Left lobe of liver (tissue), 2 donors: ENCODE data around the gene DNASE1. TPM values are rescaled to one million over a fixed set of nuclear protein-coding genes. Genes with fewer than 3 reads are reported as not detected.
A peak's percentile ranks its signal among the peaks of the same experiment; 100 is the strongest.
"Not testable (repeated sequence)": the region's sequence is repeated elsewhere in the genome, so short reads cannot be mapped to it uniquely, and the experiment has no call there.

Source experiments
- ATAC-seq: fragments of 200-7000 bp; cut with Tn5 transposase; one replicate; pipeline ENCODE4 v1.9.1; 2020; ENCODE audit warnings: mild to moderate bottlenecking, moderate library complexity
- DNase-seq: peaks from one replicate; pipeline ENCODE4 v3.0.0-alpha.2; 2020; ENCODE audit warnings: low spot score
- total RNA-seq: library from RNA; stranded (reverse); gene quantifications from one replicate; pipeline ENCODE4 v1.2.1, GENCODE V29; 2021
- donor health status: DM: no; HTN: no; CAD: no; lungs with moderate emphysema.
- donor health status: DM: no; HTN: yes; CAD: no.

DNASE1 gene
- 4.6 TPM for total RNA-seq

GRCh38 chr16:3654249-3654991 is at the start of gene DNASE1:
DNASE1 (plus strand) TSS chr16:3654691; CDS start chr16:3655374, 683 bp downstream.
- peak; percentile 59 for DNase-seq
- ATAC-seq, result peak; percentile 74

- DNase-seq, result no peak
- no peak for ATAC-seq
Observed at GRCh38 chr16:3606441-3606840, 48.0 kb upstream of the DNASE1 start.

- ATAC-seq (no peak), DNase-seq (no peak)
Observed at GRCh38 chr16:3607161-3607560, 47.3 kb upstream of the DNASE1 start.

GRCh38 chr16:3607634-3608033 is 46.9 kb upstream of the DNASE1 start:
- no peak for ATAC-seq

GRCh38 chr16:3608069-3608468 is 46.4 kb upstream of the DNASE1 start:
- ATAC-seq, result peak; percentile 16
- DNase-seq, result no peak

More at GRCh38 chr16:3607634-3608033, 46.9 kb upstream of the DNASE1 start:
- no peak for DNase-seq

- ATAC-seq, DNase-seq: not testable (repeated sequence)
Observed at GRCh38 chr16:3608976-3609375, 45.5 kb upstream of the DNASE1 start.

- DNase-seq, result no peak
Observed at GRCh38 chr16:3609895-3610697, 44.4 kb upstream of the DNASE1 start.

GRCh38 chr16:3610698-3611145 is 43.8 kb upstream of the DNASE1 start:
- no peak for DNase-seq
- peak; percentile 27 for ATAC-seq

More at GRCh38 chr16:3609895-3610697, 44.4 kb upstream of the DNASE1 start:
- ATAC-seq, result peak; percentile 37

- ATAC-seq (peak; percentile 92), DNase-seq (peak; percentile 92)
Observed at GRCh38 chr16:3611146-3611975, 43.1 kb upstream of the DNASE1 start, which contains the start of gene SLX4. SLX4 (minus strand) TSS chr16:3611606; CDS start chr16:3608964, 2,642 bp downstream.

GRCh38 chr16:3612510-3613466 is 41.7 kb upstream of the DNASE1 start:
- DNase-seq, result peak; percentile 35

GRCh38 chr16:3618769-3619141 is 35.7 kb upstream of the DNASE1 start:
- DNase-seq, result no peak
- no peak for ATAC-seq

More at GRCh38 chr16:3612510-3613466, 41.7 kb upstream of the DNASE1 start:
- no peak for ATAC-seq

GRCh38 chr16:3623642-3624041 is 30.8 kb upstream of the DNASE1 start:
- ATAC-seq, result no peak
- no peak for DNase-seq

- ATAC-seq, result no peak
- no peak for DNase-seq
Observed at GRCh38 chr16:3625331-3625730, 29.2 kb upstream of the DNASE1 start.

GRCh38 chr16:3625911-3626732 is 28.4 kb upstream of the DNASE1 start:
- DNase-seq, result peak; percentile 19
- no peak for ATAC-seq

GRCh38 chr16:3637371-3637923 is 17.0 kb upstream of the DNASE1 start:
- DNase-seq (no peak), ATAC-seq (peak; percentile 57)

GRCh38 chr16:3638916-3639644 is 15.4 kb upstream of the DNASE1 start:
- ATAC-seq (no peak), DNase-seq (no peak)

GRCh38 chr16:3640207-3640606 is 14.3 kb upstream of the DNASE1 start:
- ATAC-seq (peak; percentile 52), DNase-seq (peak; percentile 37)
